K562 (cell line): ENCODE data around the gene PTGR1. TPM values are rescaled to one million over a fixed set of nuclear protein-coding genes. Genes with fewer than 3 reads are reported as not detected.

Experiments used
- ATAC-seq: fragments of 200-7000 bp; cut with Tn5 transposase; 3 replicates; pipeline ENCODE4 v1.9.1; 2020; ENCODE audit warnings: moderate library complexity
- BruUV-seq: library from RNA; stranded (reverse); fragments of 400-500 nt; replicated peaks from 2 replicates; lab custom pipeline; 2021; lab: Mats Ljungman, UMichigan
- CTCF ChIA-PET: fragments of 300-600 bp; formaldehyde crosslinking; extraction: SDS; loops from one replicate; lab custom pipeline; 2021; ENCODE audit warnings: low intra/inter-chr PET ratio; lab: Yijun Ruan, JAX
- POLR2A ChIA-PET: fragments of 300-600, 350-650 bp; sonication (Branson Sonifier 250); formaldehyde crosslinking; extraction: SDS; loops from one replicate; lab custom pipeline; 2021; ENCODE audit warnings: antibody characterized with exemption, inconsistent platforms; lab: Yijun Ruan, JAX
- DNase-seq, 4 experiments: peaks; one replicate each; pipeline versions ENCODE4 v3.0.0 to v3.0.0-alpha.2; 2011 to 2018; ENCODE audit warnings: low spot score in 3 of 4, mixed read lengths in 3 of 4; ENCODE audit errors: extremely low read depth in 1 of 4
- FAIRE-seq: peaks from 2 replicates; lab custom pipeline; 2011; peaks lifted over from hg19 to GRCh38; lab: Jason Lieb, UNC
- H2AFZ ChIP-seq: 2 replicates; pipeline ENCODE4 v1.6.0; 2011; ENCODE audit warnings: low read depth, low read length, control low read depth, inconsistent platforms
- H3K27ac ChIP-seq: fragments of 200-600 bp; 3 replicates; pipeline ENCODE4 v1.8.0; 2011; ENCODE audit warnings: low read depth, mild to moderate bottlenecking, control low read depth, inconsistent platforms, low read length, moderate library complexity, mixed read lengths; ENCODE audit errors: extremely low read depth
- H3K27me3 ChIP-seq, 2 experiments: fragments of 300-600 bp in 1 of 2; 2 replicates in 1 of 2; 3 replicates in 1 of 2; pipeline versions ENCODE4 v1.6.0 to v1.8.0; 2011; ENCODE audit warnings: inconsistent platforms in 2 of 2, low read length in 2 of 2, mild to moderate bottlenecking in 1 of 2, mixed read lengths in 1 of 2, moderate library complexity in 1 of 2; ENCODE audit not compliant: control insufficient read depth in 2 of 2, insufficient read depth in 2 of 2
- H3K36me3 ChIP-seq: fragments of 300-600 bp; 3 replicates; pipeline ENCODE4 v1.8.0; 2011; ENCODE audit warnings: mild to moderate bottlenecking, low read length, inconsistent platforms; ENCODE audit not compliant: control insufficient read depth, insufficient read depth
- H3K4me1 ChIP-seq, 2 experiments: fragments of 200-600 bp in 1 of 2; replicated peaks in 1 of 2; 2 replicates in 1 of 2; 3 replicates in 1 of 2; pipeline versions ENCODE4 v1.5.1 to v1.8.0; 2011; ENCODE audit warnings: inconsistent platforms in 2 of 2, low read length in 2 of 2, mild to moderate bottlenecking in 1 of 2, mixed read lengths in 1 of 2, moderate library complexity in 1 of 2; ENCODE audit not compliant: control insufficient read depth in 2 of 2, insufficient read depth in 2 of 2
- H3K4me2 ChIP-seq: 2 replicates; pipeline ENCODE4 v1.6.1; 2011; ENCODE audit warnings: low read length, control low read depth, inconsistent platforms, mixed read lengths; ENCODE audit not compliant: insufficient read depth
- H3K4me3 ChIP-seq: fragments of 200-600 bp; sonication (generic), shearing (Covaris generic); 2 replicates; pipeline ENCODE4 v1.5.1; 2016; ENCODE audit warnings: control low read depth, inconsistent platforms
- H3K79me2 ChIP-seq: fragments of 200-600 bp; 3 replicates; pipeline ENCODE4 v1.8.0; 2011; ENCODE audit warnings: low read length, inconsistent platforms; ENCODE audit not compliant: control insufficient read depth, insufficient read depth
- H3K9ac ChIP-seq, 2 experiments: 2 replicates each; pipeline versions ENCODE4 v1.6.0 to v1.6.1; 2011; ENCODE audit warnings: low read depth in 2 of 2, low read length in 2 of 2, control low read depth in 1 of 2, inconsistent platforms in 1 of 2, mild to moderate bottlenecking in 1 of 2, mixed read lengths in 1 of 2; ENCODE audit not compliant: insufficient read depth in 1 of 2
- H3K9me1 ChIP-seq: one replicate; pipeline ENCODE4 v1.6.0; 2011; ENCODE audit warnings: inconsistent platforms, mild to moderate bottlenecking, low read length, moderate library complexity; ENCODE audit not compliant: control insufficient read depth, insufficient read depth
- H3K9me3 ChIP-seq: replicated peaks from 2 replicates; pipeline ENCODE4 v1.5.1; 2011; ENCODE audit warnings: low read depth, low read length, inconsistent platforms; ENCODE audit not compliant: control insufficient read depth, insufficient read depth
- H4K20me1 ChIP-seq: replicated peaks from 2 replicates; pipeline ENCODE4 v1.6.1; 2011; ENCODE audit warnings: low read length, inconsistent platforms, mixed read lengths; ENCODE audit not compliant: control insufficient read depth, insufficient read depth
- HDAC3 ChIP-seq: fragments of 450-650 bp; IDR thresholded peaks from 2 replicates; pipeline ENCODE4 v1.6.1; 2018; ENCODE audit warnings: borderline replicate concordance, mild to moderate bottlenecking, moderate library complexity; ENCODE audit not compliant: partially characterized antibody
- HMG20A ChIP-seq: fragments of 450-650 bp; formaldehyde crosslinking; conservative IDR thresholded peaks from 2 replicates; pipeline ENCODE4 v1.4.0; 2020; ENCODE audit warnings: mild to moderate bottlenecking, mixed read lengths
- HNRNPH1 ChIP-seq: fragments of 200-400 bp; formaldehyde crosslinking; optimal IDR thresholded peaks from 2 replicates; pipeline ENCODE3; 2017; ENCODE audit warnings: low read depth, mild to moderate bottlenecking, low read length, moderate library complexity
- IFI16 ChIP-seq: fragments of 250-450 bp; sonication (Bioruptor Pico); IDR thresholded peaks from 2 replicates; pipeline ENCODE4 v2.1.2; 2022; ENCODE audit warnings: mild to moderate bottlenecking, inconsistent platforms
- MCM7 ChIP-seq, 2 experiments: fragments of 450-650 bp; IDR thresholded peaks; 2 replicates each; pipeline ENCODE4 v1.6.1; 2016 to 2018
- NONO ChIP-seq, 2 experiments: fragments of 200-400 bp in 1 of 2; fragments of 450-650 bp in 1 of 2; formaldehyde crosslinking in 1 of 2; IDR thresholded peaks; 2 replicates each; pipeline ENCODE4 v1.6.1; 2017; ENCODE audit warnings: low read depth in 2 of 2, mild to moderate bottlenecking in 2 of 2, moderate library complexity in 2 of 2, low read length in 1 of 2
- PTTG1 ChIP-seq: fragments of 450-650 bp; IDR thresholded peaks from 2 replicates; pipeline ENCODE4 v1.6.1; 2016; ENCODE audit warnings: low read depth, mild to moderate bottlenecking, missing genetic modification characterization, missing compliant biosample characterization
- ZKSCAN1 ChIP-seq: fragments of 150-350 bp; IDR thresholded peaks from 2 replicates; pipeline ENCODE4 v1.6.1; 2016; ENCODE audit warnings: low read depth, low read length
- ZNF184 ChIP-seq: sonication (generic); formaldehyde crosslinking; IDR thresholded peaks from 2 replicates; pipeline ENCODE4 v1.5.0; 2020; ENCODE audit warnings: missing genetic modification reagents
- ZNF707 ChIP-seq: fragments of 250-450 bp; sonication (Bioruptor Pico); conservative IDR thresholded peaks from 2 replicates; pipeline ENCODE4 v1.8.0; 2022; ENCODE audit warnings: inconsistent platforms, mild to moderate bottlenecking, moderate library complexity
- ZNF75A ChIP-seq: fragments of 450-650 bp; formaldehyde crosslinking; IDR thresholded peaks from 2 replicates; pipeline ENCODE4 v1.4.0; 2020; ENCODE audit warnings: mild to moderate bottlenecking
- ZNF76 ChIP-seq: fragments of 250-450 bp; sonication (Bioruptor Pico); IDR thresholded peaks from 2 replicates; pipeline ENCODE4 v1.4.0; 2020; ENCODE audit warnings: mild to moderate bottlenecking, moderate library complexity, borderline replicate concordance
- WGBS: fragments of 100-300 bp; shearing (Covaris generic); methylation state at CpG from one replicate; pipeline ENCODE4 v1.1.6; 2016; ENCODE audit warnings: low coverage, mixed read lengths; ENCODE audit not compliant: insufficient coverage; ENCODE audit errors: missing lambda C conversion rate; 5-methylcytosine and 5-hydroxymethylcytosine counted together
- in situ Hi-C: fragments of 300-500 bp; cut with MboI; formaldehyde crosslinking; loops from 4 replicates; pipeline ENCODE4 v1.15.0; 2018; ENCODE audit warnings: inconsistent platforms, mixed read lengths
- intact Hi-C: fragments of 100-400 bp; cut with micrococcal nuclease; formaldehyde crosslinking; loops from 2 replicates; pipeline ENCODE4 v1.14.2; 2022
- polyA plus RNA-seq, 8 experiments: library from polyadenylated mRNA; depleted of rRNA in 4 of 8; stranded (reverse) in 5 of 8; unstranded in 3 of 8; fragments of >200 nt; fragmentation: Nextera tagmentation in 2 of 8; fragmentation: Illumina TruSeq in 1 of 8; extraction: Ambion mirVana in 2 of 8; extraction: Trizol in 1 of 8; gene quantifications; 2 replicates each; pipeline versions ENCODE4 v1.2.1 to v1.2.3, GENCODE V29; 2011 to 2014; ENCODE audit warnings: inconsistent platforms in 1 of 8, missing spikeins in 1 of 8
- total RNA-seq, 7 experiments: library from RNA; depleted of rRNA in 6 of 7; stranded (reverse); fragments of >200 nt in 6 of 7; fragmentation: Illumina TruSeq in 2 of 7; extraction: Trizol in 2 of 7; gene quantifications; 2 replicates each; pipeline versions ENCODE4 v1.2.1 to v1.2.3, GENCODE V29; 2011 to 2021; ENCODE audit warnings: low replicate concordance in 1 of 7

Gene PTGR1
- total and polyA plus RNA-seq, 9 of the 15 experiments (the other 6 are each of a cell fraction or from before 2014, with no cell fraction given), result 0.22 TPM; not detected in 8

DNA sequence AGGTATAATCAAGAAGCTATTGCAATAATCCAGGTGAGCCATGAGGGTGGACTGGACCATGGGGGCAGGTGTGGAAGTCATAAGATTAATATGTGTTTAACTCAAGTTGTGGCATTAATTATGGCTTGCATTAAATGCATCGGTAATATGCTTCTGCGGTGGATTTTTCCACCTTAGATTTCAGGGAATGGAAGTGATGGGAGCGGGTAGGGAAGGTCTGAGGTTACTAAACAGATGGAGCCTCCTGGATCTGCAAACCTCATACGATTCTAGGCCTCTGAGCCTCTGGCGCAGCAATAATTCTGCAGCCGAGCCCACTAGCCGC is 74.8 kb downstream of the PTGR1 start:
- Histone ChIP-seq H3K4me1 (peaks cover 12 to 13% of the 10 kb centered on the region in 2 experiments), H3K9ac (peak overlapping the region in 1 of 2 experiments; percentile 61; a peak in 2 of 4 replicates), H3K4me2 (peak overlapping the region; percentile 80), H2AFZ (peak overlapping the region; percentile 93), H3K79me2 (no peaks in the 10 kb centered on the region), H4K20me1 (no peaks in the 10 kb centered on the region), H3K27me3 (peaks cover 25 to 44% of the 10 kb centered on the region in 2 experiments; a peak in 4 of 5 replicates), H3K27ac (no peak overlapping the region), H3K9me3 (no peaks in the 10 kb centered on the region), H3K36me3 (no peaks in the 10 kb centered on the region), H3K9me1 (no peaks in the 10 kb centered on the region), H3K4me3 (peak overlapping the region; percentile 50)
- in situ Hi-C loops (no loop called here), intact Hi-C loops (loop anchor here (5.0 kb wide), 1 partner anchor 42 kb away; the partner anchor contains the start of gene ECPAS)
- CTCF ChIA-PET, result no interaction called here
- BruUV-seq, result no TSS peak
- TF ChIP-seq NONO (IDR thresholded peaks at IDR 0.05; ENCODE audit: low read depth in 2 of 2, low read length in 1 of 2) (no peak), HMG20A (no peak), ZNF75A (CRISPR knock-in tag) (no peak), ZKSCAN1 (no peak), HDAC3 (no peak), HNRNPH1 (no peak), MCM7 (IDR thresholded peaks at IDR 0.05) (no peak), ZNF184 (CRISPR knock-in tag) (no peak), ZNF76 (CRISPR knock-in tag) (no peak), IFI16 (CRISPR knock-in tag) (no peak), ZNF707 (no peak), PTTG1 (tag) (no peak)
- FAIRE-seq, result no peak
- no peak for ATAC-seq
- 14% methylated on average over 7 of the region's 7 CpGs for WGBS
- POLR2A ChIA-PET, result interaction anchor here (0.6 kb wide), 1 partner anchor 206 kb away, joined by 4 read pairs; no protein-coding TSS in a partner anchor
- DNase-seq, result no peak
